HG02610 (cell line): ENCODE results near the gene SNRPA1.

Experiments
- ATAC-seq: cut with Tn5 transposase; IDR thresholded peaks from one replicate; pipeline ENCODE4 v1.9.1; 2021; ENCODE audit warnings: mild to moderate bottlenecking, moderate library complexity; ENCODE audit not compliant: unreplicated experiment

Gene SNRPA1

GRCh38 chr15:101320501-101321052 lies 25.5 kb upstream of the SNRPA1 start:
- peak; percentile 75 for ATAC-seq

- ATAC-seq: no peak
These were observed 23.8 kb upstream of the SNRPA1 start for GRCh38 chr15:101318839-101319238.

- ATAC-seq: no peak
These were observed 23.2 kb upstream of the SNRPA1 start for GRCh38 chr15:101318147-101318819.

GRCh38 chr15:101317336-101317872 lies 22.4 kb upstream of the SNRPA1 start:
- ATAC-seq: no peak

GRCh38 chr15:101316529-101316928 lies 21.5 kb upstream of the SNRPA1 start:
- no peak for ATAC-seq

- ATAC-seq: no peak
These were observed 20.7 kb upstream of the SNRPA1 start for GRCh38 chr15:101315736-101316135.

GRCh38 chr15:101314336-101315125 lies 19.5 kb upstream of the SNRPA1 start:
- ATAC-seq: no peak

GRCh38 chr15:101313041-101313761 lies 18.2 kb upstream of the SNRPA1 start:
- ATAC-seq: no peak

GRCh38 chr15:101310508-101310907 lies 15.5 kb upstream of the SNRPA1 start:
- ATAC-seq: no peak

GRCh38 chr15:101310161-101310480 lies 15.1 kb upstream of the SNRPA1 start:
- ATAC-seq: no peak

- no peak for ATAC-seq
These were observed 14.6 kb upstream of the SNRPA1 start for GRCh38 chr15:101309436-101310160.

GRCh38 chr15:101308604-101309435 lies 13.8 kb upstream of the SNRPA1 start:
- ATAC-seq: no peak

GRCh38 chr15:101307897-101308603 lies 13.0 kb upstream of the SNRPA1 start:
- ATAC-seq: no peak

GRCh38 chr15:101307048-101307896 lies 12.2 kb upstream of the SNRPA1 start:
- ATAC-seq: no peak

- ATAC-seq: no peak
These were observed 11.4 kb upstream of the SNRPA1 start for GRCh38 chr15:101306341-101307047.

GRCh38 chr15:101305820-101306255 lies 10.8 kb upstream of the SNRPA1 start:
- ATAC-seq: no peak

GRCh38 chr15:101303408-101303807 lies 8.4 kb upstream of the SNRPA1 start:
- no peak for ATAC-seq
